PFSK-1 (cell line): ENCODE results near the gene VPS35L.

Source experiments
- FOXP2 ChIP-seq: optimal IDR thresholded peaks from 2 replicates; pipeline ENCODE3; 2011; ENCODE audit warnings: borderline replicate concordance, control low read depth, inconsistent platforms; ENCODE audit not compliant: insufficient read depth; ENCODE audit errors: extremely low read length, extremely low read depth
- POLR2AphosphoS5 ChIP-seq: IDR thresholded peaks from 2 replicates; pipeline ENCODE4 v1.6.1; 2012; ENCODE audit warnings: low read depth, mild to moderate bottlenecking, control low read depth, low read length, moderate library complexity
- REST ChIP-seq, 2 experiments: IDR thresholded peaks; 2 replicates each; pipeline versions ENCODE4 v1.6.1 to v1.8.0; 2011 to 2012; ENCODE audit warnings: low read depth in 2 of 2, low read length in 2 of 2, control low read depth in 1 of 2, inconsistent platforms in 1 of 2, mild to moderate bottlenecking in 1 of 2, moderate library complexity in 1 of 2; ENCODE audit not compliant: insufficient read depth in 1 of 2
- SIN3A ChIP-seq: IDR thresholded peaks from 2 replicates; pipeline ENCODE4 v1.6.1; 2012; ENCODE audit warnings: mild to moderate bottlenecking, low read length, moderate library complexity, borderline replicate concordance; ENCODE audit not compliant: insufficient read depth
- TAF1 ChIP-seq: IDR thresholded peaks from 2 replicates; pipeline ENCODE4 v1.6.1; 2012; ENCODE audit warnings: low read length, control low read depth, borderline replicate concordance; ENCODE audit not compliant: insufficient read depth

VPS35L gene

GRCh38 chr16:19662351-19662750 is 106.8 kb downstream of the VPS35L start:
- no peak for TF ChIP-seq FOXP2
- no peak for TF ChIP-seq REST (IDR thresholded peaks at IDR 0.05; ENCODE audit: insufficient read depth in 1 of 2, low read depth in 2 of 2, low read length in 2 of 2)

GRCh38 chr16:19664166-19664565 is 108.7 kb downstream of the VPS35L start:
- TF ChIP-seq REST (IDR thresholded peaks at IDR 0.05; ENCODE audit: insufficient read depth in 1 of 2, low read depth in 2 of 2, low read length in 2 of 2) (no peak), FOXP2 (no peak), TAF1 (no peak), SIN3A (no peak), POLR2AphosphoS5 (no peak)

- TF ChIP-seq REST (IDR thresholded peaks at IDR 0.05; ENCODE audit: insufficient read depth in 1 of 2, low read depth in 2 of 2, low read length in 2 of 2) = no peak
Measured at GRCh38 chr16:19666477-19666876, 111.0 kb downstream of the VPS35L start.

- TF ChIP-seq TAF1 (no peak), FOXP2 (no peak)
Measured at GRCh38 chr16:19672378-19672777, 116.9 kb downstream of the VPS35L start.

- no peak for TF ChIP-seq REST (IDR thresholded peaks at IDR 0.05; ENCODE audit: insufficient read depth in 1 of 2, low read depth in 2 of 2, low read length in 2 of 2)
- TF ChIP-seq SIN3A = no peak
Measured at GRCh38 chr16:19674485-19674884, 119.0 kb downstream of the VPS35L start.

GRCh38 chr16:19677402-19677801 is 121.9 kb downstream of the VPS35L start:
- TF ChIP-seq TAF1 = no peak
